HL-60 (cell line): Measurements from ENCODE around the gene MYH10.

Experiments used
- DNase-seq, 2 experiments: peaks; one replicate each; pipeline ENCODE4 v3.0.0-alpha.2; 2010 to 2020; ENCODE audit warnings: low read depth in 1 of 2, low spot score in 1 of 2
- H3K27ac ChIP-seq: fragments of 250-450 bp; sonication (Bioruptor Pico); replicated peaks from 2 replicates; pipeline ENCODE4 v1.5.1; 2020; ENCODE audit warnings: mild to moderate bottlenecking, moderate library complexity
- H3K27me3 ChIP-seq: fragments of 250-450 bp; sonication (Bioruptor Pico); 2 replicates; pipeline ENCODE4 v1.5.1; 2021; ENCODE audit warnings: mild to moderate bottlenecking, moderate library complexity; ENCODE audit not compliant: insufficient read depth, poor library complexity, severe bottlenecking
- H3K4me3 ChIP-seq: replicated peaks from 2 replicates; pipeline ENCODE4 v1.5.1; 2011; ENCODE audit warnings: mild to moderate bottlenecking, control low read depth, low read length; ENCODE audit not compliant: insufficient read depth
- CTCF ChIP-seq: IDR thresholded peaks from one replicate; pipeline ENCODE4 v1.5.1; 2011; ENCODE audit warnings: low read length, control low read depth, inconsistent platforms; ENCODE audit not compliant: insufficient read depth
- GABPA ChIP-seq: IDR thresholded peaks from 2 replicates; pipeline ENCODE4 v1.6.1; 2012; ENCODE audit warnings: low read depth
- POLR2AphosphoS5 ChIP-seq: IDR thresholded peaks from 2 replicates; pipeline ENCODE4 v1.6.1; 2012; ENCODE audit warnings: low read depth
- SPI1 ChIP-seq: IDR thresholded peaks from 2 replicates; pipeline ENCODE4 v1.6.1; 2012; ENCODE audit warnings: low read depth, mild to moderate bottlenecking, borderline replicate concordance
- TF ChIP-seq, protein P1 (sequence below): IDR thresholded peaks from 2 replicates; pipeline ENCODE4 v1.6.1; 2012; ENCODE audit warnings: low read depth; ENCODE audit not compliant: insufficient replicate concordance

The MYH10 gene

GRCh38 chr17:8610558-8610957, 20.0 kb downstream of the MYH10 start:
- no peak overlapping the region for H3K27ac ChIP-seq
- TF ChIP-seq CTCF (no peak), SPI1 (no peak), POLR2AphosphoS5 (no peak), GABPA (no peak)
- TF ChIP-seq, protein P1, sequence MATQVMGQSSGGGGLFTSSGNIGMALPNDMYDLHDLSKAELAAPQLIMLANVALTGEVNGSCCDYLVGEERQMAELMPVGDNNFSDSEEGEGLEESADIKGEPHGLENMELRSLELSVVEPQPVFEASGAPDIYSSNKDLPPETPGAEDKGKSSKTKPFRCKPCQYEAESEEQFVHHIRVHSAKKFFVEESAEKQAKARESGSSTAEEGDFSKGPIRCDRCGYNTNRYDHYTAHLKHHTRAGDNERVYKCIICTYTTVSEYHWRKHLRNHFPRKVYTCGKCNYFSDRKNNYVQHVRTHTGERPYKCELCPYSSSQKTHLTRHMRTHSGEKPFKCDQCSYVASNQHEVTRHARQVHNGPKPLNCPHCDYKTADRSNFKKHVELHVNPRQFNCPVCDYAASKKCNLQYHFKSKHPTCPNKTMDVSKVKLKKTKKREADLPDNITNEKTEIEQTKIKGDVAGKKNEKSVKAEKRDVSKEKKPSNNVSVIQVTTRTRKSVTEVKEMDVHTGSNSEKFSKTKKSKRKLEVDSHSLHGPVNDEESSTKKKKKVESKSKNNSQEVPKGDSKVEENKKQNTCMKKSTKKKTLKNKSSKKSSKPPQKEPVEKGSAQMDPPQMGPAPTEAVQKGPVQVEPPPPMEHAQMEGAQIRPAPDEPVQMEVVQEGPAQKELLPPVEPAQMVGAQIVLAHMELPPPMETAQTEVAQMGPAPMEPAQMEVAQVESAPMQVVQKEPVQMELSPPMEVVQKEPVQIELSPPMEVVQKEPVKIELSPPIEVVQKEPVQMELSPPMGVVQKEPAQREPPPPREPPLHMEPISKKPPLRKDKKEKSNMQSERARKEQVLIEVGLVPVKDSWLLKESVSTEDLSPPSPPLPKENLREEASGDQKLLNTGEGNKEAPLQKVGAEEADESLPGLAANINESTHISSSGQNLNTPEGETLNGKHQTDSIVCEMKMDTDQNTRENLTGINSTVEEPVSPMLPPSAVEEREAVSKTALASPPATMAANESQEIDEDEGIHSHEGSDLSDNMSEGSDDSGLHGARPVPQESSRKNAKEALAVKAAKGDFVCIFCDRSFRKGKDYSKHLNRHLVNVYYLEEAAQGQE = no peak
- H3K4me3 ChIP-seq = no peak overlapping the region

GRCh38 chr17:8609910-8610309, 20.6 kb downstream of the MYH10 start:
- H3K4me3 ChIP-seq = no peak overlapping the region
- TF ChIP-seq, protein P1 = no peak
- TF ChIP-seq CTCF = no peak
- no peak for TF ChIP-seq GABPA
- TF ChIP-seq POLR2AphosphoS5 = no peak
- TF ChIP-seq SPI1 = no peak
- no peak overlapping the region for H3K27ac ChIP-seq
- no peak for DNase-seq
- no peaks in the 10 kb centered on the region for H3K27me3 ChIP-seq

More at GRCh38 chr17:8610558-8610957, 20.0 kb downstream of the MYH10 start:
- H3K27me3 ChIP-seq = no peaks in the 10 kb centered on the region
- DNase-seq = no peak

GRCh38 chr17:8608001-8608400, 22.5 kb downstream of the MYH10 start:
- Histone ChIP-seq H3K27ac (no peak overlapping the region), H3K4me3 (no peak overlapping the region), H3K27me3 (no peaks in the 10 kb centered on the region)
- TF ChIP-seq SPI1 (no peak), CTCF (no peak), GABPA (no peak), POLR2AphosphoS5 (no peak)
- TF ChIP-seq, protein P1 = no peak
- DNase-seq = no peak
